GM19372 (cell line): ENCODE data around the gene MSANTD3.

Source experiments
- ATAC-seq: cut with Tn5 transposase; IDR thresholded peaks from one replicate; pipeline ENCODE4 v1.9.1; 2021; ENCODE audit warnings: mild to moderate bottlenecking, low read depth, moderate library complexity; ENCODE audit not compliant: unreplicated experiment

The MSANTD3 gene

DNA sequence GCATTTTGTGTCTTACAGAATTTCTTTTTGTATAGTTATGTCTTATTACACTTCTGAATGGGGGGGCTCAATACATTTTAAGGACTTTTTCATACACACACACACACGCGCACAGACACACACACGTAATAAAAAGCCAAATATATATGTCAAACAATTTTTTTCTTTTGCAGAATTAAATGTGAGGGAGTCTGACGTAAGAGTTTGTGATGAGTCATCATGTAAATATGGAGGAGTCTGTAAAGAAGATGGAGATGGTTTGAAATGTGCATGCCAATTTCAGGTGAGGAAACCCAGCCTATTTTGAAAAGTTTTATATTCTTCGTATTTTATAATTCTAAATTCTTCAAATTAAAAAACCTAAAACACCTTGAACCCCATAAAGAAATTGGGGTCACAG, 71.6 kb downstream of the MSANTD3 start:
- no peak for ATAC-seq

GRCh38 chr9:100499460-100499859, 72.5 kb downstream of the MSANTD3 start:
- no peak for ATAC-seq

GRCh38 chr9:100499866-100500265, 72.9 kb downstream of the MSANTD3 start:
- no peak for ATAC-seq
